Heart left ventricle (tissue), 16 donors: ENCODE data around the gene HIPK4. TPM values are rescaled to one million over a fixed set of nuclear protein-coding genes. Genes with fewer than 3 reads are reported as not detected.

ENCODE experiments used
- ATAC-seq, 4 donors: fragments of 200-7000 bp; cut with Tn5 transposase; one replicate each; pipeline ENCODE4 v1.9.1; 2020 to 2022; ENCODE audit warnings: moderate library complexity in 4 of 4, mild to moderate bottlenecking in 3 of 4, moderate number of reproducible peaks in 1 of 4
- DNase-seq, 5 donors: peaks; one replicate each; pipeline ENCODE4 v3.0.0-alpha.2; 2020
- H3K27ac ChIP-seq, 12 donors: fragments of 200-600 bp; sonication (generic) in 4 of 12; one replicate each; pipeline versions ENCODE4 v1.5.0 to v1.8.0; 2016 to 2022; ENCODE audit warnings: mild to moderate bottlenecking in 2 of 12
- H3K27me3 ChIP-seq, 9 donors: fragments of 200-600 bp; sonication (generic) in 2 of 9; one replicate each; pipeline versions ENCODE4 v1.5.1 to v1.8.0; 2016 to 2022; ENCODE audit warnings: mild to moderate bottlenecking in 3 of 9
- H3K36me3 ChIP-seq, 9 donors: fragments of 200-600 bp; sonication (generic) in 2 of 9; one replicate each; pipeline versions ENCODE4 v1.5.0 to v1.8.0; 2018 to 2022; ENCODE audit warnings: mild to moderate bottlenecking in 2 of 9
- H3K4me1 ChIP-seq, 12 donors: fragments of 200-600 bp; sonication (generic) in 4 of 12; one replicate each; pipeline versions ENCODE4 v1.5.0 to v1.8.0; 2016 to 2022; ENCODE audit warnings: mild to moderate bottlenecking in 3 of 12
- H3K4me3 ChIP-seq, 12 donors: fragments of 200-600 bp; sonication (generic) in 4 of 12; one replicate each; pipeline versions ENCODE4 v1.5.0 to v1.8.0; 2017 to 2022; ENCODE audit warnings: mild to moderate bottlenecking in 9 of 12, moderate library complexity in 4 of 12
- H3K9me3 ChIP-seq, 12 donors: fragments of 200-600 bp; sonication (generic) in 4 of 12; one replicate each; pipeline versions ENCODE4 v1.5.0 to v1.8.0; 2016 to 2022; ENCODE audit warnings: mild to moderate bottlenecking in 1 of 12
- POLR2A ChIP-seq, 2 donors: fragments of 450-650 bp; IDR thresholded peaks; one replicate each; pipeline ENCODE4 v1.6.1; 2017; ENCODE audit warnings: antibody characterized with exemption in 2 of 2, mild to moderate bottlenecking in 2 of 2, moderate library complexity in 2 of 2
- WGBS, 4 donors: extraction: QIAGEN DNeasy Blood & Tissue Kit in 2 of 4; methylation state at CpG; one replicate each; pipeline versions ENCODE4 v1.1.5 to v1.1.7; 2013 to 2018; 5-methylcytosine and 5-hydroxymethylcytosine counted together
- intact Hi-C, 10 donors: fragments of 100-400 bp; cut with DNase I; formaldehyde crosslinking; loops; one replicate each; pipeline versions ENCODE4 v1.11.1 to v1.14.2; 2022
- polyA plus RNA-seq, 2 donors: library from polyadenylated mRNA; stranded (reverse); fragments of 200-250 nt; gene quantifications; one replicate each; pipeline ENCODE4 v1.2.3, GENCODE V29; 2013
- total RNA-seq, 9 donors: library from RNA; depleted of rRNA in 2 of 9; stranded (reverse); fragments of >200 nt in 2 of 9; fragmentation: NEBNext Ultra II Directional in 3 of 9; extraction: Animal tissue kit (Norgen Biotek cat#: 25700) in 3 of 9; gene quantifications; one replicate each; pipeline versions ENCODE4 v1.1.0 to v1.2.4, GENCODE V29; 2016 to 2023
- TF ChIP-seq, protein P1 (sequence below), 12 donors: fragments of 200-600 bp; sonication (generic) in 4 of 12; IDR thresholded peaks; one replicate each; pipeline versions ENCODE4 v1.5.0 to v1.8.0; 2018 to 2022; ENCODE audit warnings: antibody characterized with exemption in 12 of 12, mild to moderate bottlenecking in 5 of 12
- donor health status: ischemic (EF 13 %, LVEDD 7.1; RV severe dilation, severe dysfunction).
- donor health status: healthy with polysubstance abuse.
- donor health status: DM: no; HTN: yes; CAD: no.
- donor health status: DM: no; HTN: no; CAD: no.
- donor health status: ischemic (EF 25% LVEDD 6.9; RV normal size, moderate dysfunction).
- donor health status: ischemic (EF 25% LVEDD 5.7; RV mildly dilated, moderate dysfunction).
- donor health status: healthy.
- donor health status: DM: yes; HTN: yes; CAD: no.
- donor health status: ischemic (EF 35%, LVEDD 5.7; RV mildly dilated, moderate dysfunction).
- donor health status: nonischemic (EF 11% LVEDD 7.7; RV severe dilation, severe dysfunction).
- donor health status: DM: yes; HTN: yes; CAD: no.
- donor health status: PGD.
- donor health status: ischemic (EF 29% LVEDD 5.4; RV normal size, mild dysfunction).
- donor health status: nonischemic (EF 23%, LVEDD 6.1; RV moderate dilation, normal function).

HIPK4 gene
- total and polyA plus RNA-seq, 11 donors = 0.07 to 0.14 (median 0.12) TPM; not detected in 6

DNA sequence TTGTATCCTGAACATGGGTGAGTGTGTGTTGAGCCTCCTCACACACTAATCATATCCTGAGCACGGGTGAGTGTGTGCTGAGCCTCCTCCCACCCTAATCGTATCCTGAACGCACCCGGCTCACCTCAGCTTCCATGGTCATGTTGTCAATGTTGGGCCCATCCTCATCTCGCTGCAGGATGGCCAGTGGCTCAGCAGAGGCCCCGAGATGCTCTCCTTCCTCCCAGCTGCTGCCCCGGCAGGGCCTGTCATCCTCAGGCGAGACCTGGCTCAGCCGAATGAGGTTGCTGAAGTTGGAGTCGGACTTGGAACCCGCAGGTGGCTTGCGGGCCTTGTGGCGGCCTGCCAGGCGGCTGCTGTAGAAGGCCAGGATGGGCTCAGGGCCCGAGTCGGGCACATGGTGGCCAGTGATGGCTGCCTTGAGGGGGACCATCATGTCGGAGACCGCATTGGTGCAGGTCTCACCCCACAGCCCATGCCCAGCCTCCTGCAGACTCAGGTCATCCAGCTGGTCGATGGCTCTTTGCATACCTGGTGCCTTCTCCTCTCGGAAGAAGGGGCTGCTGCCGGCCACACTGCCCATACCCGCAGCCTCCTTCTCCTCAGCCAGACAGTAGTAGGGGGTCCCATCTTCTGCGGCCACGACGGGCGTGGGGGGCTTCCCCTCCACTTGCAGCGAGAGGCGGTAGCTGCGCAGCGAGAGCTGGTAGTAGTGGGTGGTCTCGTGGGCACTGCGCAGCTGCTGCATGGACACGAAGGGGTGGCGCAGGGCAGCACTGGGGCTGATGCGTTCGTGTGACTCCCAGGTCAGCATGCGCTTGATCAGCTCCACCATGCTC, 9.6 kb downstream of the HIPK4 start:
- H3K9me3 ChIP-seq = no peaks in the 10 kb centered on the region
- WGBS, 4 donors = 88 to 91% (median 90%) methylated on average over 21 to 37 of the region's 37 CpGs

DNA sequence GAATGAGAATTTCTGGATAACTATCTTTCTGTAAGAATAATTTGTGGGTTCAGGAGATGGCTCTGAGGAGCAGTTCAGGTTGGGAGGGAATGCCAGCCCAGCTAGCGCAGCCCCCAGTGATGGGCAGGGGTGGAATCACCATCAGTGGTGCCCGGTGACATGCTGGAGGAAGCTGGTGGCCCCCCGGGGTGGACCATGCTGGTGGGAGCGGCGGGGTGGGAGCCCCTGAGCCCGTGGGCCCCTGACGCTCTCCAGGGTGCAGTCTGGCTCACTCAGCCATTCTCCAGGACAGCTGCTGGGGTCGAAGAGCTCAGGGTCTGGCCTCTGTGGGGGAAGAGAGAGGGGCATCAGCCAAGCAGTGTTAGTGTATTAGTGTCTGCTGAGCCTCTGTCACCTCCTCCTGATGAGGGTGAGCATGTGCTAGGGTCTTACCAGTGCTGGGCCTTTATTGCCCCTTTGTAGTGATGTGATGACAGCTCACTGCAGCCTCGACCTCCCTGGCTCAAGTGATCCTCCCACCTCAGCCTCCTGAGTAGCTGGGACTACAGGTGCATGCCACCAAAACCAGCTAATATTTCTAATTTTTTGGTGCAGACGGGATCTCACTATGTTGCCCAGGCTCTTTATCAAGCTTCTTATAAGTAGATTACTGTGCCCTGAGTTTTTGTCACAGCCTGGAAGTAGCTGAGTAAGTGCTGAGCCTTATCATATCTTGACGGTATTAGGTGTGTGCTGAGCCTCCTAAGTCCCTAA, 10.4 kb downstream of the HIPK4 start:
- Histone ChIP-seq H3K36me3 (peaks cover 0 to 48% (median 34%) of the 10 kb centered on the region in 9 donors), H3K4me3 (no peak overlapping the region), H3K27ac (no peak overlapping the region), H3K27me3 (no peaks in the 10 kb centered on the region), H3K9me3 (no peaks in the 10 kb centered on the region), H3K4me1 (no peaks in the 10 kb centered on the region)
- intact Hi-C loops = no loop called here
- TF ChIP-seq, protein P1, sequence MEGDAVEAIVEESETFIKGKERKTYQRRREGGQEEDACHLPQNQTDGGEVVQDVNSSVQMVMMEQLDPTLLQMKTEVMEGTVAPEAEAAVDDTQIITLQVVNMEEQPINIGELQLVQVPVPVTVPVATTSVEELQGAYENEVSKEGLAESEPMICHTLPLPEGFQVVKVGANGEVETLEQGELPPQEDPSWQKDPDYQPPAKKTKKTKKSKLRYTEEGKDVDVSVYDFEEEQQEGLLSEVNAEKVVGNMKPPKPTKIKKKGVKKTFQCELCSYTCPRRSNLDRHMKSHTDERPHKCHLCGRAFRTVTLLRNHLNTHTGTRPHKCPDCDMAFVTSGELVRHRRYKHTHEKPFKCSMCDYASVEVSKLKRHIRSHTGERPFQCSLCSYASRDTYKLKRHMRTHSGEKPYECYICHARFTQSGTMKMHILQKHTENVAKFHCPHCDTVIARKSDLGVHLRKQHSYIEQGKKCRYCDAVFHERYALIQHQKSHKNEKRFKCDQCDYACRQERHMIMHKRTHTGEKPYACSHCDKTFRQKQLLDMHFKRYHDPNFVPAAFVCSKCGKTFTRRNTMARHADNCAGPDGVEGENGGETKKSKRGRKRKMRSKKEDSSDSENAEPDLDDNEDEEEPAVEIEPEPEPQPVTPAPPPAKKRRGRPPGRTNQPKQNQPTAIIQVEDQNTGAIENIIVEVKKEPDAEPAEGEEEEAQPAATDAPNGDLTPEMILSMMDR (IDR thresholded peaks at IDR 0.05) = no peak
- no peak for TF ChIP-seq POLR2A (IDR thresholded peaks at IDR 0.05)
- WGBS, 4 donors = 82 to 87% (median 84%) methylated on average over 9 to 11 of the region's 11 CpGs
- no peak for DNase-seq
- ATAC-seq = no peak

More for the DNA sequence above, 9.6 kb downstream of the HIPK4 start:
- Histone ChIP-seq H3K27me3 (no peaks in the 10 kb centered on the region), H3K4me3 (no peak overlapping the region), H3K4me1 (no peaks in the 10 kb centered on the region), H3K27ac (no peak overlapping the region), H3K36me3 (peaks cover 0 to 42% (median 27%) of the 10 kb centered on the region in 9 donors)
- intact Hi-C loops = no loop called here
- TF ChIP-seq POLR2A (IDR thresholded peaks at IDR 0.05) = no peak
- TF ChIP-seq, protein P1 (IDR thresholded peaks at IDR 0.05) = no peak
- no peak for ATAC-seq
- no peak for DNase-seq

DNA sequence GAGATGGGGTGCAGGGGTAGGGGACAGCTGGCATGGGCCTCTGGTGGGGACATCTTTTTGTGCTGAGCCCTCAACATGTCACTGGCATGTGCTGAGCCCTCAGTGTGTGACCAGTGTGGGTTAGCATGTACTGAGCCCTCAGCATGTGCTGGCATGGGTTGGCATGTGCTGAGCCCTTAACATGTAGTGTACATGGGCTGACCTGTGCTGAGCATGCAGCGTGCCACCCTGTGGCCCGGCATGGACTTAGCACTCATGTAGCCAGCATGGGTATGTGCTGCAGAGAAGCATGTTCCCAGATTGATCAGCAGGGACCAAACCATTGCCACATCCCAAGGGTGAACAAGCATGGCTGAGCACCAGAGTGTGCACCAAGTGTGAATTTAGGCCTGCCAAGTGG, 11.5 kb downstream of the HIPK4 start:
- H3K9me3 ChIP-seq = no peaks in the 10 kb centered on the region
- no peaks in the 10 kb centered on the region for H3K27me3 ChIP-seq
- no peak overlapping the region for H3K27ac ChIP-seq
- DNase-seq (no peak), ATAC-seq (peak in 1 of 4 donors; percentile 43)
- H3K4me1 ChIP-seq = no peaks in the 10 kb centered on the region
- no peak overlapping the region for H3K4me3 ChIP-seq
- intact Hi-C loops = no loop called here
- peaks cover 0 to 59% (median 45%) of the 10 kb centered on the region in 9 donors for H3K36me3 ChIP-seq
- 83 to 95% (median 92%) methylated on average over 2 of the region's 2 CpGs for WGBS, 4 donors
- no peak for TF ChIP-seq POLR2A (IDR thresholded peaks at IDR 0.05)
- TF ChIP-seq, protein P1 (IDR thresholded peaks at IDR 0.05) = no peak

DNA sequence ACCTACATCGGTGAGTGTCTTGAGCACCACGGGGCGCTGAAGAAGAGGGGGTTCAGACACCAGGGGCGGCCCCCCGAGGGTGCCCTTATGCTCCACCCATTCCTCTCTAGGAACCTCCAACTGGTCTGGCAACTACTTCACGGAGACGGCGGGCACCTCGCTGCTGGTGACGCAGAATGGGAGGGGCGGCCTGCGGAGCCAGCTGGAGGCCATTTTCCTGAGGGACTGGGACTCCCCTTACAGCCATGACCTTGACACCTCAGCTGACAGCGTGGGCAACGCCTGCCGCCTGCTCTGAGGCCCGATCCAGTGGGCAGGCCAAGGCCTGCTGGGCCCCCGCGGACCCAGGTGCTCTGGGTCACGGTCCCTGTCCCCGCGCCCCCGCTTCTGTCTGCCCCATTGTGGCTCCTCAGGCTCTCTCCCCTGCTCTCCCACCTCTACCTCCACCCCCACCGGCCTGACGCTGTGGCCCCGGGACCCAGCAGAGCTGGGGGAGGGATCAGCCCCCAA, 12.1 kb downstream of the HIPK4 start:
- H3K27ac ChIP-seq = no peak overlapping the region
- peaks cover 0 to 65% (median 51%) of the 10 kb centered on the region in 9 donors for H3K36me3 ChIP-seq
- intact Hi-C loops = no loop called here
- H3K4me3 ChIP-seq = no peak overlapping the region
- TF ChIP-seq, protein P1 (IDR thresholded peaks at IDR 0.05) = no peak
- TF ChIP-seq POLR2A (IDR thresholded peaks at IDR 0.05) = no peak
- no peaks in the 10 kb centered on the region for H3K4me1 ChIP-seq
- 87 to 95% (median 93%) methylated on average over 20 to 25 of the region's 25 CpGs for WGBS, 4 donors
- DNase-seq (no peak), ATAC-seq (no peak)
- H3K9me3 ChIP-seq = no peaks in the 10 kb centered on the region
- H3K27me3 ChIP-seq = no peaks in the 10 kb centered on the region
